GM18511 (cell line): ENCODE data around the gene KCNG2.
A peak's percentile ranks its signal among the peaks of the same experiment; 100 is the strongest.

Source experiments
- ATAC-seq: cut with Tn5 transposase; IDR thresholded peaks from one replicate; pipeline ENCODE4 v1.9.1; 2021; ENCODE audit warnings: mild to moderate bottlenecking, moderate library complexity; ENCODE audit not compliant: unreplicated experiment

Gene KCNG2

GRCh38 chr18:79796531-79797405 lies 970 bp upstream of the KCNG2 start:
- ATAC-seq, result no peak

GRCh38 chr18:79798346-79798998 lies 734 bp downstream of the KCNG2 start:
- no peak for ATAC-seq

DNA sequence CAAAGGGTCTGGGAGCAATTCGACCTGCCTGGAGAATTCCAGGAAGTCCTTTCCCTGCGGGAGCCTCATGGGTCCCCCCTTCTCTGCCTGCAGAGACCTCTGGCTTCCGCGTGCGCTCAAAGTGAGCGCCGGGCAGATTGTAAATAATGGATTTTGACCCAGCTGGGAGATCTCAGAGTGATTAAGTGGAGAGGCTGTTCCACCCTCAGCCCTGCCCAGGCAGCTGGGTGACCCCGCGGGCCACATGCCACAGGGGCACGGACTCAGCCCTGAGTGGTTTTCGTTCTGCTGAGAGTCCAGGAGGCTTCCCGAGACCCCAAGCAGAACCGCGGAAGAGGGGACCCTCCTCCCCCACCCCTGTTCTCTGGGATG lies 1.2 kb downstream of the KCNG2 start:
- no peak for ATAC-seq

DNA sequence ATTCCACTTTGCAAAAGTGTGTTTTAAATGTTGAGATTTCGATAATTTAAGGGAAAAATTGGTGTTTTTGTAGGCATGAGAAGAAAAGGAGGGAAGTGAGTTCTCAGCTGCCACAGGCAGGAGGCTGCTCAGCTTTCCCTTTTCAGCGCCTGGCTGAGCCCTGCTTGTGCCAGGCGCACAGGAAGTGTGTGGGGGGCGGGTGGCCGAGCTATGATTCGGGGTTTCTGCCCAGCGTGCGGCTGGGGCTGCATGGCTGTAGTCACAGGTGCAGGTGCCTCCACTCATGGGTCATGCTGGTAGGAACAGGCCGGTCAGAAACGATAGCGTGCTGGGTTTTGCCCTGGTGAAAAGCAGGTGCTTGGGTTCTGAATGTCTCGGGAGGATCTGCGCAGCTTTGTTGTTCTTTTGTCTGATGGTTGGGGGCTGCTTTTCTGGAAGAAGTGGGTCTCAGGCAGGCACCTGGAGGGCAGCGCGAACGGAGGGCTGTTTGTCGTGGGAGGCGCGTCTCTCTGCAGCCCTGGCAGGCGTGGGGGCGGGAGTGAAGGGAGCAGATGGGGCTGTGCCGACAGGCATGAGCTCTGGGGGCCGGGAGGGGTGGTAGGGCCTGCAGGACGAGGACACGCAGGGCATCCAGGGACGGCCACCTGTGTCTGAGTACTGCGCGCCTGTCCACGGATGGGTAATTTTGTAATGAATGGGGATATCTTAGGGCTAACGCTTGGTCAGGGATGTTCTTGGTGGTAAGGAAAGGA lies 2.1 kb downstream of the KCNG2 start:
- ATAC-seq, result peak; percentile 52

DNA sequence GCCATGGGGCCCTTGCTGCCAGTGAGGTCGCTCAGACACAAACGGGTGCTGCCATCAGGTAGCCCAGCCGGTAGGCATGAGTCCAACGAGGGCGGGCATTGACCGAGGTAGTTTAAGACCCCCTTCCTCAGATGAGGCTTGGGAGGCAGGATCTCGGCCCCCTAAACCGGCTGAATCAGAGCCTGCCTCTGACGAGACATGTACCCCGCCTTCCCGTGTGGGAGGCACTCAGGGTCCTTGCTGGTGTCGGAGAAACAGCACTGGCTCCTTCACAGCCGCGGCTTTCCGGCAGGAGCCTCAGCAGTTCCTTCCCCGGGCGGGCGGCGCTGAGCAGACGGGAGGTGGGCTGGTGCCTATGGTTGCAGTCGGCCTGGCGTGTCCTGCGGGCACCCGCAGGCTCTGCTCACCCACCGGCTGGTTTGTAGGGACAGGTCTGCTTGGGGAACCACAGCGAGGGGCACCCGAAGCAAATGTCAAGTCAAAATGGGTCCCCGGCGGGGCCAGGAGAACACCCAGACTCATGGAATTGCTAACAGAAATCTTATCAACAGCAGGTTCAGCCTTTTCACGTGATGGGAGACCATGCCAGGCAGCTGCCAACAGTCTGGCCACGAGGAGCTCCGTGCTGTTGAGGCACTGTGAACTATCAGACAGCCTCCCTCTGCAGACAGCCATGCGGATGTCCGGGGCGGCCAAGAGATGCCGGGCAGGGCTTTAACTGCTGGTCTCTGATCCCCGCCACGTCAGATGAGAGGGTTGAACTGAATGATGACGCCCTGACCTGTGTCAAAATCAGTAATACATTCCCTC lies 2.8 kb downstream of the KCNG2 start:
- ATAC-seq, result no peak

GRCh38 chr18:79801217-79801616 lies 3.5 kb downstream of the KCNG2 start:
- no peak for ATAC-seq

DNA sequence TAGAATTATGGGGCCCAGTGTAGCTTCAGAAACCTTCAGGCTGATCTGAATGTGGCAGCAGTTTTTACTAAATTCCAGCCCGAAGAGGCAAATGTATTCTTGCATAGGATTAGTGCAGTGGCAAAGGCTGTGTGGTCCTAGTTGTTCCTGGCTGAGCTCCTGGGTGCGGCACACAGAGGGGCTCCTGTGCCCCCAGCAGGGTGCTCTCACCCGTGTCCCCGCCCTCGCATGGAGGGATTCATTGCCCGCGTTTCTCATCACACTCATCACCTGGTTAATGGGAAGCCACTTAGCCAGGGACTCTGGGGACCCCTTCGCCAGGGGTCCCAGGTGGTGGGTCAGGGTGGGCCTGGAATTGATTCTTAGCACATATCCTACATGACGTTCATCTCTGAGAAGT lies 3.9 kb downstream of the KCNG2 start:
- ATAC-seq, result no peak

DNA sequence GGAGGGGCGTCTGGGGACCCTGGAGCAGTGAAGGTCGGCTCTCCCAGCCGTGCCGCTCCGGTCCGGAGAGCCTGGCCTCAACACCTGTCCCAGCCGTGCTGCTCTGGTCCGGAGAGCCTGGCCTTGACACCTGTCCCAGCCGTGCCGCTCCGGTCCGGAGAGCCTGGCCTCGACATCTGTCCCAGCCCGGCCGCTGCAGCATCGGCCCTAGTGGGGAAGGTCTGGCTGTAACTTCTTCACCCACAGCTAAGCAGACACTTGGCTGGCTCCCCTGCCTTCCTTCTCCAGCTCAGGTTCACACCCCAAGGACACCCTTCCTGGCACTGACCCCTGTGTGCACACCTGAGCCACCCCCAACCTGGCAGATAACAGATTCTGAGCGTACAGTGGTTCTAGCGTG lies 4.6 kb downstream of the KCNG2 start:
- ATAC-seq, result no peak

DNA sequence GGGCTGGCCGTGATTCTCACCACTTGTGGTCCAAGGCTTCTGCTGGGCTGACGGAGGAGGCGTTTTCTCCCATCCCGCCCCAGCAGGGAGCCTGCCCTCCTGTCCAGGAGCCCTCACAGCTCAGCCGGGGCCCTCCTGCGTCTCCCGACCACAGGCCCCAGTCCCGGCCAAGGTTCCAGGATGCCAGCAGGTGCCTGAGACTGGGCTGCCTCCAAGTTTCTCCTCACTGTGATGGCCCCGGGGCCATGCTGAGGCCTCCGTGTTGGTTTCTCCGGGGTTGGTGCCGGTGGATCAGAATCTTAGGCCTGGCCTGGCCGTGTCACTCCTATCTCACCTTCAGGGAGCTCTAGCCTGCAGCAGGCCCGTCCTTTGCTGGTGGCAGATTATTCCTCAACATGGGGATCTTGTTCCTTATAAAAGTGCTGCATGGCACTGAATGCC lies 5.9 kb downstream of the KCNG2 start:
- no peak for ATAC-seq

DNA sequence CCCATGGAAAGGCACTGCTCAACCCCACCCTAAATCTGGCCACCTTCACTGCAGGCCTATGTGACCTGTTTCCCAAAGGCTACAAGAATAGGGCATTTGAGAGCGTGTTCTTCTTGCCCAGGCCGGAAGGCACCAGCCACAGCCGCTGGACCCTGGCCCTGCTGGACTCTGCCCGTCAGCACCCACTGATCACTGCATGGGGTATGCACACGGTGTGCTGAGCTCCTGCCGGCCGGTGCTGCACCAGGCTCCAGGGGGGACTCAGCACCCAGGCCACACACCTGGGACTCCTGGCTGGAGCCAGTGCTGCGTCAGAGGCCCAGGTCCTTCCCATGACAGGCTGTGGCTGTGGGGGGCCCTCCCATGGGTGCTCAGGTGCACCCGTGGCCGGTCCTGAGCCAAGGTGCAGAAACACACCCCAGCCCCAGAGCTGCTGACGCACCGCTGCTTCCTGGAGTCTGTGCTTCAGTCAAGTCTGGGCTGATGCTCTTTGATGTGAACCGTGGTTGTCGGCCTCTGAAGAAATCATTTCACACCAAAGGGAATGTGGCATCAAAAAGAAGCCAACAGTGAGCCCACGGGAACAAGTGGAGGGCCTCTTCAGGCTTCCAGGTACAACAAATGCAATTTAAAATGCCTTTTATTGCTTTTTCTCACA lies 6.5 kb downstream of the KCNG2 start:
- no peak for ATAC-seq

DNA sequence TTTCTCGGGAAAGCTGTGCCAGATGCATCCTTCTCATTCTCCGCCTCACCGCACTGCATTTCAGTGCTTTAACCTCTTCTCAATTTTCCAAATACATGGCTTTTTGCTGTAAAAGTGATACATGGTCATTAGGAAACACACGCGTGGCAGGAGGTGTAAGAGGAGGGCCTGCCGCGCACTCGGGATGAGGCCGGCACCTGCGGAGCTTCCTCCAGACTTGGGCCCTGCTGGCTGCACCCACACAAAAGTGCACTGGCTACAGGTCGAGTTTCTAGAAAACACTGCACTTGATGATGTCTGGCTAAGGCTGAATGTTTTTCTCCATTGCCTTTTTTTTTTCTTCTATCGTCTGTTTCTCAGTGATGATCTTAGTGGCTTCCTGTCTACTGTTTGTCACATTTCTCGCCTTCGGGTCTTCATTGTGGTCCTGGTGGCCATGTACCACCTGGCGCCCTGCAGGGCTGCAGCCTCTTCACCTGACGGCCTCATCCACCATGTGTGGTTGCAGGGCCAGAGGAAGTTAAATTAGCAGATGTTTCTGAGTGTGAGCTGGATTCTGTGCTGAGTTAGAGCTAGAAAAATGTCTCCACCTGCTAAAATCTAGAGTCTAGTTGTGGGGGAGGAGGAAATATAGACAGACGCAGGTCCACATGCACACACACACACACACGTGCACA lies 7.6 kb downstream of the KCNG2 start:
- ATAC-seq, result no peak

DNA sequence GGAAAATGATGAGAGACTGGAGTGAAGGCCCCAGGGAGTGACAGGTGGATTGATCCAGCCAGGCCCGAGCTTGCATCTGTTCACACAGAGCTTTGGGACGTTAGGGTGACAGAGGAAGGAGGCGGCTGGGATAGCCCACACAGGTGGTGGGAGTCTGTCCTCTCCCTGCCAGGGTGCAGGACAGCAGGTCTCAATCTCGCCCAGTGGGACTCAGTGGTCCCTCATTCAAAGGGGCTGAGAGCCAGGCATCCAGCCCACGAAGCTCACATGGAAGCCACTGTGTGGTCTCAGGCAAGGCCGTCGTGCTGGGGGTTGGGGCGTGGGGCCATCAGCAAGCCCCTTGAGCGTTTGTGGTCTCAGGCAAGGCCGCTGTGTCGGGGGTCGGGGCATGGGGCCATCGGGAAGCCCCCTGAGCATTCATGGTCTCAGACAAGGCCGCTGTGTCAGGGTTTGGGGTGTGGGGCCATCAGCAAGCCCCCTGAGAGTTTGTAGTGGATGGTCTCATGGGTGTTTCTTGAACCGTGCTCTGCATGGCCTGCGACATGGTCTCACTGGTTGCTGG lies 8.3 kb downstream of the KCNG2 start:
- no peak for ATAC-seq

DNA sequence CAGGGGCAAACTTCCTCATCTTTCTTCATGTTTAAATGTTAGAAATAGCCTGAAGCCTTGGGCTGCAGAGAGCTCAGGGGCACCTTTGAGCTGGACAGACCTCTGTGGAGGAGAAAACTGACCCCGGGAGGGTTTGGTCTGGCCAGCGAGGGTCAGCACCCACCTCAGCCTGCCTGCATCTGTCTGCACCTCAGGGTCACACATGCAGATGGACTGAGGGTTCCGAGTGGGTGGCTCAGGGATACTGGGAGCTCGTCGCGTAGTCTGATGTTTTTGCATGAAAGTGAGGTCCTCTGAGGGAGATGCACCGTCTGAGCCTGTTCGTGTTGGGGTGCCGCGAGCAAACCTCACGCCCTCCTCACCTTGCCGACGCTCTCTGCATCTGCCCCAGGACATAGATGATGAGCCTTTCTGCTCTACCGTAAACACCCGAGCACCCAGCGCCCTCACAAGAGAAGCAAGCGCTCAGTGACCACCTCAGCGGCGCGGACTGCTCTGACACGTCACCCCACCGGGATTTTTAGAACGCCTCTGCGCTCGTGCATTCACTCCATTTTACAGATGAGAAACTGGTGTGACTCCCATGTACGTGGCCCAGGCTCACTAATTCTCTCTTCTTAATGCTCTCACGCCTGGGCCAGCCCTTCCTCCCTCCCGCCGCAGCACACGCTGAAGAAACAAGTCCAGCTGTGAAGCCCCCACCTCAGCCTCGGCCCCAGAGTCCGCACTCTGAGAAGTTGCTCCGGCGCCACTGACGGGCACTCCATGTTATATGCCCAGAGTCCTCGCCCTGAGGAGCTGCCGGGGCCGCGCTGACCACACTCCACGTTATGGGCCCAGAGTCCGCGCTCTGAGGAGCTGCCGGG lies 9.5 kb downstream of the KCNG2 start:
- ATAC-seq, result no peak

DNA sequence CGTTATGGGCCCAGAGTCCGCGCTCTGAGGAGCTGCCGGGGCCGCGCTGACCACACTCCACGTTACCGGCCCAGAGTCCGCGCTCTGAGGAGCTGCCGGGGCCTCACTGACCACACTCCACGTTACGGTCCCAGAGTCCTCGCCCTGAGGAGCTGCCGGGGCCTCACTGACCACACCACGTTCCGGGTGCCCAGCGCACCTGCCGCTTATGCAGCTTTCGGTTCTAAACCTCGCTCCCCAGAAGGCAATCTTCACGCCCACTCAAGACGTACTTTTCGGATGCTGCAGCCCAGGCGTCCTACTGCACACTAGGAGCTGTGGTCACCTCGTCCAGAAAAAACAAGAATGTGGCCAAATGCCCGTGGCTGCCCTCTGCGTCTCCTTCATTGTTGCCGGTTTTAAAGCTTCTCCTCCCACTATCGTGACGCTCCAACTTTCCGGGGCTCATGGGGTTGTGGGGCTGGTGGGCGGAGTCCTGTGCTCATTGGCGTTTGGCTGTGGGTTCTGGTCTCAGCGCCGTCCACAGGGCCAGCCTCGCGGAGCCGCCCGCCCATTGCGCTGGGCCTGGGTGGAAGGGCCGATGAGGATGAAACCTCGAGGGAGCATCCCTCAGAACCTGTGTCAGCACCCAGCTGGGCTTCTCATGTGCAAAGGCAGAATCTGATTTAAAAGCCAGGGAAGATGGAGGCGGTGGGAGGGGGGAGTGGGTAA lies 11.9 kb downstream of the KCNG2 start:
- no peak for ATAC-seq

GRCh38 chr18:79812052-79812451 lies 14.3 kb downstream of the KCNG2 start:
- ATAC-seq, result no peak

- ATAC-seq, result no peak
Measured at GRCh38 chr18:79814373-79814772, 16.6 kb downstream of the KCNG2 start.

GRCh38 chr18:79815657-79816056 lies 17.9 kb downstream of the KCNG2 start:
- no peak for ATAC-seq

DNA sequence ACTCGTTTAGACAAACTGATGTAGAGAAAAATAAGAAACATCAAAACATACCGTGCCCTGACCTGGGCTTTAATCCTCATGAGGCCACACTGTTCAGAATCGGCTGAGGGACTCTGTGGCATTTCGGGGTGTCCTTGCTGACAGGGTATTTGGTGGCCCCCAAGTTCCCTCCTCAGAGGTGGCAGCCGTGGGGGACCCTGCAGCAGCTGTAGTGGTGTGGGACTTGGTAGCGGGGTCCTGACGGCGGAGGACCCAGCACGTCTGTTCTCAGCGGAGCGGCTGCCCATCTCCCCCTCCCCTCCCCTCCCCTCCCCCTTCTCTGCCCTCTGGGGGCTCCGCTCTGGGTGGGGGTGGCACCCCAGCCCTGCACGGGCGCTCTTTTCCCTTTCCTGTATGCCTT lies 18.4 kb downstream of the KCNG2 start:
- ATAC-seq, result no peak
